HCT116 (cell line): Measurements from ENCODE around the gene APOA1. TPM values are rescaled to one million over a fixed set of nuclear protein-coding genes. Genes with fewer than 3 reads are reported as not detected.

Source experiments
- ATAC-seq: fragments of 200-7000 bp; cut with Tn5 transposase; 2 replicates; pipeline ENCODE4 v1.9.1; 2020; ENCODE audit warnings: mild to moderate bottlenecking, moderate library complexity
- BruUV-seq: library from RNA; stranded (reverse); fragments of 400-500 nt; replicated peaks from 2 replicates; lab custom pipeline; 2021; lab: Mats Ljungman, UMichigan
- CTCF ChIA-PET: fragments of 300-600 bp; sonication (Branson Sonifier 250); formaldehyde crosslinking; loops from one replicate; lab custom pipeline; 2021; ENCODE audit warnings: antibody characterized with exemption; lab: Charles Lee
- POLR2A ChIA-PET: fragments of 300-600, 350-600 bp; sonication (Branson Sonifier 250); formaldehyde crosslinking; loops from one replicate; lab custom pipeline; 2021; ENCODE audit warnings: antibody characterized with exemption; lab: Charles Lee
- RAD21 ChIA-PET, 2 experiments: fragments of 300-600 bp; sonication (Branson Sonifier 250); formaldehyde crosslinking; loops; one replicate each; lab custom pipeline; 2023; ENCODE audit warnings: low total read pairs in 2 of 2; ENCODE audit not compliant: uncharacterized antibody in 2 of 2, unreplicated experiment in 2 of 2, low non-redundant PET in 1 of 2; lab: Charles Lee
- DNase-seq: peaks from one replicate; pipeline ENCODE4 v3.0.0-alpha.2; 2010; ENCODE audit warnings: low read depth, low spot score
- H2AFZ ChIP-seq: fragments of 200-600 bp; shearing (Covaris generic), sonication (generic); 2 replicates; pipeline ENCODE4 v1.6.1; 2017; ENCODE audit warnings: low read depth, mixed run types, mixed read lengths, antibody characterized with exemption, low read length; ENCODE audit not compliant: poor library complexity, severe bottlenecking
- H3K27ac ChIP-seq: 2 replicates; pipeline ENCODE4 v1.5.1; 2012; ENCODE audit warnings: low read depth, low read length
- H3K27me3 ChIP-seq: fragments of 200-600 bp; sonication (generic); 2 replicates; pipeline ENCODE4 v1.6.1; 2016; ENCODE audit warnings: mixed run types, low read length, mixed read lengths; ENCODE audit not compliant: insufficient read depth
- H3K36me3 ChIP-seq, 2 experiments: fragments of 200-500 bp in 1 of 2; fragments of 200-600 bp in 1 of 2; sonication (Bioruptor generic) in 1 of 2; sonication (generic) in 1 of 2; 2 replicates each; pipeline versions ENCODE4 v1.5.1 to v1.6.1; 2014 to 2016; ENCODE audit warnings: low read length in 2 of 2, inconsistent platforms in 1 of 2, mixed read lengths in 1 of 2, mixed run types in 1 of 2; ENCODE audit not compliant: insufficient read depth in 2 of 2, control insufficient read depth in 1 of 2
- H3K4me1 ChIP-seq, 2 experiments: fragments of 200-600 bp in 1 of 2; sonication (generic) in 1 of 2; 2 replicates each; pipeline versions ENCODE4 v1.5.1 to v1.6.1; 2012 to 2017; ENCODE audit warnings: low read length in 2 of 2, inconsistent platforms in 1 of 2, mild to moderate bottlenecking in 1 of 2, mixed read lengths in 1 of 2, mixed run types in 1 of 2, moderate library complexity in 1 of 2; ENCODE audit not compliant: insufficient read depth in 2 of 2, control insufficient read depth in 1 of 2
- H3K4me2 ChIP-seq: fragments of 200-600 bp; sonication (generic); 2 replicates; pipeline ENCODE4 v1.6.1; 2017; ENCODE audit warnings: mixed run types, low read length, mixed read lengths
- H3K4me3 ChIP-seq, 2 experiments: fragments of 200-600 bp in 1 of 2; sonication (generic) in 1 of 2; replicated peaks in 1 of 2; 2 replicates each; pipeline ENCODE4 v1.5.1; 2011 to 2016; ENCODE audit warnings: low read length in 2 of 2, control low read depth in 1 of 2, low read depth in 1 of 2, mild to moderate bottlenecking in 1 of 2, mixed read lengths in 1 of 2, mixed run types in 1 of 2
- H3K79me2 ChIP-seq: fragments of 200-600 bp; sonication (generic); 2 replicates; pipeline ENCODE4 v1.6.1; 2017; ENCODE audit warnings: mild to moderate bottlenecking, mixed run types, low read length, moderate library complexity, mixed read lengths; ENCODE audit not compliant: insufficient read depth
- H3K9ac ChIP-seq: fragments of 200-600 bp; sonication (generic); 2 replicates; pipeline ENCODE4 v1.6.1; 2016; ENCODE audit warnings: low read length, mixed read lengths
- H3K9me2 ChIP-seq: fragments of 200-600 bp; sonication (generic), shearing (Covaris generic); 2 replicates; pipeline ENCODE4 v1.6.1; 2017; ENCODE audit warnings: mixed run types, mild to moderate bottlenecking, moderate library complexity; ENCODE audit not compliant: insufficient read depth
- H3K9me3 ChIP-seq, 2 experiments: fragments of 200-500 bp in 1 of 2; fragments of 200-600 bp in 1 of 2; sonication (Bioruptor generic) in 1 of 2; sonication (generic) in 1 of 2; 2 replicates each; pipeline ENCODE4 v1.6.1; 2014 to 2017; ENCODE audit warnings: low read length in 2 of 2, mixed read lengths in 2 of 2, inconsistent platforms in 1 of 2, low read depth in 1 of 2, mild to moderate bottlenecking in 1 of 2, mixed run types in 1 of 2, moderate library complexity in 1 of 2; ENCODE audit not compliant: control insufficient read depth in 1 of 2, insufficient read depth in 1 of 2
- H4K20me1 ChIP-seq: fragments of 200-600 bp; sonication (generic), shearing (Covaris generic); 2 replicates; pipeline ENCODE4 v1.6.1; 2017; ENCODE audit warnings: mixed run types, mild to moderate bottlenecking, moderate library complexity; ENCODE audit not compliant: insufficient read depth
- ATF3 ChIP-seq: IDR thresholded peaks from 2 replicates; pipeline ENCODE4 v1.6.1; 2012
- CBX3 ChIP-seq: IDR thresholded peaks from 2 replicates; pipeline ENCODE4 v1.6.1; 2012; ENCODE audit warnings: low read depth
- ELF1 ChIP-seq: IDR thresholded peaks from 2 replicates; pipeline ENCODE4 v1.6.1; 2012; ENCODE audit warnings: low read depth, borderline replicate concordance
- EZH2 ChIP-seq: fragments of 200-600 bp; sonication (generic); IDR thresholded peaks from 2 replicates; pipeline ENCODE4 v1.6.1; 2017; ENCODE audit warnings: antibody characterized with exemption, mixed run types
- EZH2phosphoT487 ChIP-seq: fragments of 200-600 bp; IDR thresholded peaks from 2 replicates; pipeline ENCODE4 v1.6.1; 2018; ENCODE audit warnings: antibody characterized with exemption, borderline replicate concordance
- MAX ChIP-seq: IDR thresholded peaks from 2 replicates; pipeline ENCODE4 v1.6.1; 2012
- POLR2A ChIP-seq: IDR thresholded peaks from 2 replicates; pipeline ENCODE4 v1.7.0; 2011; ENCODE audit warnings: borderline replicate concordance; ENCODE audit not compliant: insufficient read depth, insufficient read length; ENCODE audit errors: extremely low read depth
- TCF7L2 ChIP-seq: IDR thresholded peaks from 2 replicates; pipeline ENCODE4 v1.7.0; 2011; ENCODE audit warnings: borderline replicate concordance, inconsistent platforms; ENCODE audit not compliant: insufficient read depth, insufficient read length; ENCODE audit errors: extremely low read depth
- YY1 ChIP-seq: IDR thresholded peaks from 2 replicates; pipeline ENCODE4 v1.6.1; 2011; ENCODE audit warnings: low read length, low read depth, moderate library complexity, mild to moderate bottlenecking; ENCODE audit not compliant: insufficient replicate concordance; ENCODE audit errors: extremely low read depth
- ZBTB33 ChIP-seq: IDR thresholded peaks from 2 replicates; pipeline ENCODE4 v1.6.1; 2011; ENCODE audit warnings: mild to moderate bottlenecking, low read length, moderate library complexity; ENCODE audit not compliant: insufficient replicate concordance; ENCODE audit errors: extremely low read depth
- intact Hi-C: fragments of 100-400 bp; cut with micrococcal nuclease; formaldehyde crosslinking; loops from 2 replicates; pipeline ENCODE4 v1.10.0; 2022
- total RNA-seq: library from RNA; stranded (reverse); gene quantifications from one replicate; pipeline ENCODE4 v1.2.1, GENCODE V29; 2021; ENCODE audit not compliant: unreplicated experiment

The APOA1 gene
- total RNA-seq, 1 experiment from 2014 or later: 2.0 TPM

- no peaks in the 10 kb centered on the region for H4K20me1 ChIP-seq
- TF ChIP-seq YY1 (no peak), ELF1 (no peak), EZH2 (no peak), ZBTB33 (no peak), CBX3 (no peak)
- DNase-seq (no peak), ATAC-seq (no peak)
- RAD21 ChIA-PET: no interaction called here
- no peaks in the 10 kb centered on the region for H3K9me3 ChIP-seq
- no peak overlapping the region for H3K9ac ChIP-seq
- CTCF ChIA-PET: no interaction called here
- no peaks in the 10 kb centered on the region for H3K4me1 ChIP-seq
- POLR2A ChIA-PET: no interaction called here
- H3K9me2 ChIP-seq: no peaks in the 10 kb centered on the region
- 0 out of 4 replicates have a peak, but pooled peaks cover 0 to 8% of the 10 kb centered on the region in 2 experiments for H3K36me3 ChIP-seq
- H3K27ac ChIP-seq: no peak overlapping the region
- H3K4me2 ChIP-seq: no peak overlapping the region
- no peak overlapping the region for H2AFZ ChIP-seq
- intact Hi-C loops: no loop called here
- BruUV-seq: no TSS peak
- H3K4me3 ChIP-seq: no peak overlapping the region
- H3K79me2 ChIP-seq: no peaks in the 10 kb centered on the region
- no peaks in the 10 kb centered on the region for H3K27me3 ChIP-seq
These were observed 27.1 kb upstream of the APOA1 start for GRCh38 chr11:116864531-116864930.

GRCh38 chr11:116862951-116863350 lies 25.5 kb upstream of the APOA1 start:
- no peaks in the 10 kb centered on the region for H3K4me1 ChIP-seq
- ChIA-PET CTCF (no interaction called here), RAD21 (no interaction called here), POLR2A (no interaction called here)
- H3K79me2 ChIP-seq: no peaks in the 10 kb centered on the region
- H3K27me3 ChIP-seq: no peaks in the 10 kb centered on the region
- DNase-seq (no peak), ATAC-seq (no peak)
- H2AFZ ChIP-seq: no peak overlapping the region
- H3K27ac ChIP-seq: no peak overlapping the region
- H3K36me3 ChIP-seq: peaks cover 0 to 8% of the 10 kb centered on the region in 2 experiments; a peak in 1 of 4 replicates
- TF ChIP-seq POLR2A (no peak), MAX (no peak), ATF3 (no peak), EZH2 (no peak), ZBTB33 (no peak), EZH2phosphoT487 (no peak), TCF7L2 (no peak)
- no peak overlapping the region for H3K4me3 ChIP-seq
- H3K4me2 ChIP-seq: no peak overlapping the region
- BruUV-seq: no TSS peak
- no peaks in the 10 kb centered on the region for H3K9me2 ChIP-seq
- intact Hi-C loops: no loop called here
- no peaks in the 10 kb centered on the region for H4K20me1 ChIP-seq
- H3K9ac ChIP-seq: no peak overlapping the region
- no peaks in the 10 kb centered on the region for H3K9me3 ChIP-seq
